Subcutaneous adipose tissue (tissue), 4 donors: ENCODE data around the gene SLBP. TPM values are rescaled to one million over a fixed set of nuclear protein-coding genes. Genes with fewer than 3 reads are reported as not detected.

ENCODE experiments used
- CTCF ChIP-seq: fragments of 450-650 bp; IDR thresholded peaks from one replicate; pipeline ENCODE4 v1.5.1; 2016; ENCODE audit warnings: low read depth, mild to moderate bottlenecking, control low read depth, antibody characterized with exemption, moderate library complexity
- total RNA-seq, 4 donors: library from RNA; depleted of rRNA; stranded (reverse); fragments of >200 nt; gene quantifications; one replicate each; pipeline ENCODE4 v1.1.0, GENCODE V29; 2016

The SLBP gene
- total RNA-seq, 4 donors from 2014 or later: 33.2 to 41.1 (median 37.0) TPM

GRCh38 chr4:1706358-1706757 lies 5.8 kb downstream of the SLBP start:
- TF ChIP-seq CTCF: no peak

GRCh38 chr4:1705732-1706131 lies 6.4 kb downstream of the SLBP start:
- TF ChIP-seq CTCF: no peak

DNA sequence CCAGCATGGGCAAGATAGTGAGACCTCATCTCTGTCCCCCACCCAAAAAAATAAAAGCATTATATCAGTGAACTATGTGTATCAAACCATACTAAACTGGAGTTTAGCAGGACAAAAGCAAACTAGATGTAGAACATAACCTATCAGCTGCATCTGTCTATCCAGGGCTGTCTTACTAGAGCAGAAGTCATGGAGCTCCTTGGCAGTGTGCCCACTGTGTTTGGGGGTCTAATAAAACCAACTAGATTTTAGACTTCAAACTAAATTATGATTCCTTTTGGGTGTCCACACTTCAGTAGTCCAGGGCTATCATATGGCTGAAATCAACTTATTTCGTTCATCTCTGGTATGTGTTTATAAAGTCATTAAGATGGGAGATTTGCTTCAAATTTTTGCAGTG lies 8.3 kb downstream of the SLBP start:
- no peak for TF ChIP-seq CTCF

- TF ChIP-seq CTCF: no peak
These were observed 16.2 kb downstream of the SLBP start for GRCh38 chr4:1695913-1696312.

DNA sequence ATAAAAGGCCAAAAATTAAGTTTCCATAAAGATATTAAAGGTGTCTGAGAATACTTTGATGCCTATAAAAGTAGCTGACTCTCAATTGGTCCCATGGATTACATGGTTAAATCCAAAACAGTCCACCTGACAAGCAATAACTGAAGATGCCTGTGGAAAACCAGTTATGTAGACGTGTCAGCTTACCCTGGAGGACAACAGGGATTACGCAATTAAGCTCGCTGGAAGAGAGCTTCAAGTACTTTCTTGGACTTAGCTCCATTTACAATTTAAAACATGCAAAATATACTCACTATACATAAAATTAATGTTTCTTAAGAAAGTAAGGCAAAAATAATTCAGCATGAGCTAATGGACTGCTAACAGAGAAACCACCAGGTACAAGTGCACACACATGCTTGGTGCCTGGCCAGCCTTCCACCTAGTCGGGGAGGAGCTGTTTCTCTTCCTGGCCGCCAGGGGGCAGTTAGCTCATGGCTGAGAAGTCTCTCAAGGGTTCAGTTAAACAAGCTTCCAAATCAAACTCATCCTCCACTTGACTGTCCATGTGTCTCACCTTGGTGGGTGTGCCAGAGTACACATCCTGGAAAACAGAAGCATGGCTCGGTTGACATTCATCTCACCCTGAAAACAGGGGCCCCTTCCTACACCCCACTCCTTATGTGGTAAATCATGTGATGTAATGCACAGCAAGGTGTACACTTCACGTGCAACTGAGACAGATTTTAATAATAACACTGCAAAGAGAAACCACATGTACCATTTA lies 18.8 kb downstream of the SLBP start:
- TF ChIP-seq CTCF: no peak

DNA sequence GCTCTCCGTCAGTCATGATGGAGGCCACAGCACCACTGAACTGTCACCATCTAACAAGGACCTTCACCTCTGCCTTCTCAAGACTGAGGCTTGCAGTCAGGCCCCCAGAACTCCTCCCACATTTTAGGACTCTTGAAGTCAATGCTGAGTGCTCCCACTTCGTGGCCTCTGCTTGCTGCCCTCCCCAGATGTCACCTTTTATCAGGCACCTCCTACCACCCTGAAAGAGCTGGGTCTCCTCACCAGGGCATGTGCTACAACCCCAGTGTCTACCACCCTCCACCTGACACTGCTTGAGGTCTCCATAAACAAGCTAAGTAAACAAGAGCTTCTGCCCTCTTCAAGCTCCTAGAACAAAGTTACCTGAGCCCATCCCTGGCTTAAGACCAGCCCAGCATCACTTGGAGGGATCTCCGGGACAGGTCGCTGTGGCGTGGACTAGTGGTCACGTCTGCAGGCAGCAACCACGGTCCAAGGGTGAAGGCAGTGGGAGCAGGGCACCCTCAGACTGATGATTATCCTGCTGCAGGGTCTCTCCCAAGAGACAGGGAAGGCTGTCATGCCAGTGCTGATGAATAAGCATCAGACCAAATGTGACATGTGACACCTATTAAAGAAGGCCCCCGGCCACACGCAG lies 20.3 kb downstream of the SLBP start:
- no peak for TF ChIP-seq CTCF

GRCh38 chr4:1690698-1691097 lies 21.4 kb downstream of the SLBP start:
- TF ChIP-seq CTCF: no peak
